Neural progenitor cell (in vitro differentiated cells): ENCODE data around the gene ELOVL4. TPM values are rescaled to one million over a fixed set of nuclear protein-coding genes. Genes with fewer than 3 reads are reported as not detected.
A peak's percentile ranks its signal among the peaks of the same experiment; 100 is the strongest.

ENCODE experiments used
- DNase-seq: peaks from one replicate; pipeline ENCODE4 v3.0.0-alpha.2; 2016; ENCODE audit warnings: low spot score
- H2AFZ ChIP-seq: fragments of 200-600 bp; sonication (generic); replicated peaks from 2 replicates; pipeline ENCODE4 v1.6.1; 2016; ENCODE audit warnings: antibody characterized with exemption
- H3F3A ChIP-seq: fragments of 200-600 bp; sonication (generic); 2 replicates; pipeline ENCODE4 v1.6.1; 2016; ENCODE audit warnings: antibody characterized with exemption, low read depth
- H3K27ac ChIP-seq: fragments of 200-600 bp; sonication (generic); 2 replicates; pipeline ENCODE4 v1.5.1; 2016; ENCODE audit warnings: mild to moderate bottlenecking
- H3K27me3 ChIP-seq: fragments of 200-600 bp; sonication (generic); 2 replicates; pipeline ENCODE4 v1.6.1; 2016; ENCODE audit warnings: mild to moderate bottlenecking, moderate library complexity
- H3K36me3 ChIP-seq: fragments of 200-600 bp; sonication (generic); 2 replicates; pipeline ENCODE4 v1.5.1; 2016
- H3K4me1 ChIP-seq: fragments of 200-600 bp; sonication (generic); 2 replicates; pipeline ENCODE4 v1.6.1; 2016; ENCODE audit warnings: mixed run types
- H3K4me2 ChIP-seq: fragments of 200-600 bp; sonication (generic); 2 replicates; pipeline ENCODE4 v1.6.1; 2016
- H3K4me3 ChIP-seq: fragments of 200-600 bp; sonication (generic); 2 replicates; pipeline ENCODE4 v1.5.1; 2016
- H3K79me2 ChIP-seq: fragments of 200-600 bp; sonication (generic); 2 replicates; pipeline ENCODE4 v1.6.1; 2016; ENCODE audit warnings: low read depth
- H3K9ac ChIP-seq: fragments of 200-600 bp; sonication (generic); 2 replicates; pipeline ENCODE4 v1.6.1; 2016
- H3K9me3 ChIP-seq: fragments of 200-600 bp; sonication (generic); 2 replicates; pipeline ENCODE4 v1.5.1; 2016; ENCODE audit warnings: low read depth
- H4K20me1 ChIP-seq: fragments of 200-600 bp; sonication (generic); 2 replicates; pipeline ENCODE4 v1.6.1; 2016; ENCODE audit warnings: low read depth
- H3K27ac Mint-ChIP-seq: 3 replicates; pipeline ENCODE4 v1.8.0; 2021; ENCODE audit warnings: mixed read lengths
- H3K27me3 Mint-ChIP-seq: 2 replicates; pipeline ENCODE4 v1.8.0; 2022; ENCODE audit warnings: low read depth, mild to moderate bottlenecking, inconsistent platforms, moderate library complexity, mixed read lengths; ENCODE audit not compliant: insufficient read depth
- H3K36me3 Mint-ChIP-seq: 3 replicates; pipeline ENCODE4 v1.8.0; 2021; ENCODE audit warnings: mixed read lengths
- H3K4me1 Mint-ChIP-seq: 3 replicates; pipeline ENCODE4 v1.8.0; 2021; ENCODE audit warnings: mixed read lengths
- H3K4me3 Mint-ChIP-seq: 3 replicates; pipeline ENCODE4 v1.8.0; 2021; ENCODE audit warnings: mild to moderate bottlenecking, moderate library complexity, mixed read lengths
- H3K9me3 Mint-ChIP-seq: 3 replicates; pipeline ENCODE4 v1.8.0; 2020; ENCODE audit warnings: mixed read lengths
- EZH2 ChIP-seq: fragments of 200-600 bp; sonication (generic); IDR thresholded peaks from 2 replicates; pipeline ENCODE4 v1.6.1; 2017; ENCODE audit warnings: antibody characterized with exemption, mild to moderate bottlenecking, moderate library complexity
- EZH2phosphoT487 ChIP-seq: fragments of 200-600 bp; sonication (generic); IDR thresholded peaks from 2 replicates; pipeline ENCODE4 v1.6.1; 2017; ENCODE audit warnings: antibody characterized with exemption
- total RNA-seq: library from RNA; depleted of rRNA; stranded (reverse); fragments of >200 nt; gene quantifications from 2 replicates; pipeline ENCODE4 v1.2.3, GENCODE V29; 2015; ENCODE audit warnings: low replicate concordance
- TF ChIP-seq, protein P1 (sequence below): fragments of 200-600 bp; sonication (generic); IDR thresholded peaks from 2 replicates; pipeline ENCODE4 v1.5.1; 2017; ENCODE audit warnings: antibody characterized with exemption, mild to moderate bottlenecking

Gene ELOVL4
- total RNA-seq, 1 donor from 2014 or later: 17.2 TPM

DNA sequence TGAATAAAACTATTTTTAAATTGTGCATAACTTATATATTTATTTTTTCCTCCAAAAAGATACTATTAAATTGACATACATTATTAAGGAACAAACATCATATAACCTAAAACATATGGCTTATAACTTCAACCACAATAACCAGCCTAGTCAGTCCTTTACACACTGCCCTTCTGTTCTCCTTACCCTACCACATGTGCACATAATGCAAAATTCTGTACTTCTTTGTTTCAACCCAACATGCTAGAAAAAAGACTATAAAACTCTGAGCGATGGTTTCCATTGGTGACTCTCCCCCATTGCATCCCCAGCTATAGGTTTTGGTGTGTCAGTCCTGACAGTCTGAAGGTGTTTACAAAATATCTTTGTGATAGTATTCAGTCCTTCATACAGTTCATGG is 42.3 kb upstream of the ELOVL4 start:
- H3K4me1 ChIP-seq: no peaks in the 10 kb centered on the region
- no peaks in the 10 kb centered on the region for H3K27me3 ChIP-seq
- no peaks in the 10 kb centered on the region for H3K36me3 ChIP-seq
- H3F3A ChIP-seq: no peaks in the 10 kb centered on the region
- H3K27ac Mint-ChIP-seq: no peak overlapping the region
- no peaks in the 10 kb centered on the region for H4K20me1 ChIP-seq
- H3K9ac ChIP-seq: no peak overlapping the region
- H3K4me3 Mint-ChIP-seq: no peak overlapping the region
- H3K4me2 ChIP-seq: no peak overlapping the region
- H3K4me1 Mint-ChIP-seq: no peaks in the 10 kb centered on the region
- H3K9me3 Mint-ChIP-seq: no peaks in the 10 kb centered on the region
- no peaks in the 10 kb centered on the region for H3K27me3 Mint-ChIP-seq
- H3K36me3 Mint-ChIP-seq: no peaks in the 10 kb centered on the region
- no peak overlapping the region for H3K4me3 ChIP-seq
- DNase-seq: no peak
- no peaks in the 10 kb centered on the region for H3K79me2 ChIP-seq
- TF ChIP-seq EZH2phosphoT487 (no peak), EZH2 (no peak)
- TF ChIP-seq, protein P1, sequence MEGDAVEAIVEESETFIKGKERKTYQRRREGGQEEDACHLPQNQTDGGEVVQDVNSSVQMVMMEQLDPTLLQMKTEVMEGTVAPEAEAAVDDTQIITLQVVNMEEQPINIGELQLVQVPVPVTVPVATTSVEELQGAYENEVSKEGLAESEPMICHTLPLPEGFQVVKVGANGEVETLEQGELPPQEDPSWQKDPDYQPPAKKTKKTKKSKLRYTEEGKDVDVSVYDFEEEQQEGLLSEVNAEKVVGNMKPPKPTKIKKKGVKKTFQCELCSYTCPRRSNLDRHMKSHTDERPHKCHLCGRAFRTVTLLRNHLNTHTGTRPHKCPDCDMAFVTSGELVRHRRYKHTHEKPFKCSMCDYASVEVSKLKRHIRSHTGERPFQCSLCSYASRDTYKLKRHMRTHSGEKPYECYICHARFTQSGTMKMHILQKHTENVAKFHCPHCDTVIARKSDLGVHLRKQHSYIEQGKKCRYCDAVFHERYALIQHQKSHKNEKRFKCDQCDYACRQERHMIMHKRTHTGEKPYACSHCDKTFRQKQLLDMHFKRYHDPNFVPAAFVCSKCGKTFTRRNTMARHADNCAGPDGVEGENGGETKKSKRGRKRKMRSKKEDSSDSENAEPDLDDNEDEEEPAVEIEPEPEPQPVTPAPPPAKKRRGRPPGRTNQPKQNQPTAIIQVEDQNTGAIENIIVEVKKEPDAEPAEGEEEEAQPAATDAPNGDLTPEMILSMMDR: no peak
- H3K27ac ChIP-seq: no peak overlapping the region
- H2AFZ ChIP-seq: no peak overlapping the region
- no peaks in the 10 kb centered on the region for H3K9me3 ChIP-seq

DNA sequence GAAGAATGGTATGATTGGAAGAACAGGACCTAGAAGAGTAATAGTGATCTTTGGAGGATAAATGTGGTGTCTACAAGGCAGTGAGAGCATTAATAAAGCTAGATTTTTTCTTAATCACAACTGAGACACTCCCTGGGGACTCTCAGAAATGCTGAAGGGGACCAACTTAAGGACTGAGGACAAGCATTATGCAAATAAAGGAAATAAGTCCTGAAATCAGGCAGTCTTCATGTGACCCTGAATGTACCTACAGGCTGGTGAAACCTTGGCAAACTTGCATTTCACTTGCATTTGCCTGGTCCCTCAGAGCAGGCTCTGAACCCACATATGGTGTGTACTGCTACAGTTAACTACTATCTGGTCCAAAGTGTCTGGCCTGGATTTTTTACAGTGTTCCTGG is 37.8 kb upstream of the ELOVL4 start:
- no peak for DNase-seq
- H3K4me2 ChIP-seq: no peak overlapping the region
- H3K27me3 ChIP-seq: no peaks in the 10 kb centered on the region
- H3K27ac ChIP-seq: no peak overlapping the region
- no peaks in the 10 kb centered on the region for H3K79me2 ChIP-seq
- H3K4me3 ChIP-seq: no peak overlapping the region
- Mint-ChIP-seq H3K27me3 (no peaks in the 10 kb centered on the region), H3K4me3 (no peak overlapping the region), H3K4me1 (no peaks in the 10 kb centered on the region), H3K36me3 (no peaks in the 10 kb centered on the region), H3K9me3 (no peaks in the 10 kb centered on the region), H3K27ac (no peak overlapping the region)
- no peaks in the 10 kb centered on the region for H3K36me3 ChIP-seq
- TF ChIP-seq, protein P1: no peak
- no peak for TF ChIP-seq EZH2phosphoT487
- no peak for TF ChIP-seq EZH2
- no peak overlapping the region for H3K9ac ChIP-seq
- H2AFZ ChIP-seq: no peak overlapping the region
- no peaks in the 10 kb centered on the region for H3K9me3 ChIP-seq
- H3F3A ChIP-seq: no peaks in the 10 kb centered on the region
- H3K4me1 ChIP-seq: no peaks in the 10 kb centered on the region
- no peaks in the 10 kb centered on the region for H4K20me1 ChIP-seq

GRCh38 chr6:79984261-79984660 is 36.9 kb upstream of the ELOVL4 start:
- H3K4me3 Mint-ChIP-seq: no peak overlapping the region
- no peaks in the 10 kb centered on the region for H3F3A ChIP-seq
- no peaks in the 10 kb centered on the region for H3K27me3 ChIP-seq
- H4K20me1 ChIP-seq: no peaks in the 10 kb centered on the region
- DNase-seq: peak; percentile 10
- no peak overlapping the region for H3K4me2 ChIP-seq
- no peak overlapping the region for H3K27ac ChIP-seq
- H3K36me3 Mint-ChIP-seq: no peaks in the 10 kb centered on the region
- H3K79me2 ChIP-seq: no peaks in the 10 kb centered on the region
- no peaks in the 10 kb centered on the region for H3K27me3 Mint-ChIP-seq
- H3K4me3 ChIP-seq: no peak overlapping the region
- no peak overlapping the region for H3K27ac Mint-ChIP-seq
- no peak overlapping the region for H3K9ac ChIP-seq
- no peaks in the 10 kb centered on the region for H3K36me3 ChIP-seq
- TF ChIP-seq, protein P1: peak; percentile 20
- TF ChIP-seq EZH2: no peak
- no peak overlapping the region for H2AFZ ChIP-seq
- H3K4me1 Mint-ChIP-seq: no peaks in the 10 kb centered on the region
- H3K9me3 Mint-ChIP-seq: no peaks in the 10 kb centered on the region
- no peaks in the 10 kb centered on the region for H3K9me3 ChIP-seq
- no peaks in the 10 kb centered on the region for H3K4me1 ChIP-seq

- Mint-ChIP-seq H3K4me3 (no peak overlapping the region), H3K27ac (no peak overlapping the region), H3K36me3 (no peaks in the 10 kb centered on the region), H3K27me3 (no peaks in the 10 kb centered on the region), H3K4me1 (no peaks in the 10 kb centered on the region), H3K9me3 (no peaks in the 10 kb centered on the region)
- no peak overlapping the region for H3K9ac ChIP-seq
- H4K20me1 ChIP-seq: no peaks in the 10 kb centered on the region
- no peak for DNase-seq
- TF ChIP-seq, protein P1: no peak
- TF ChIP-seq EZH2: no peak
- TF ChIP-seq EZH2phosphoT487: no peak
- no peaks in the 10 kb centered on the region for H3F3A ChIP-seq
- H3K9me3 ChIP-seq: no peaks in the 10 kb centered on the region
- no peaks in the 10 kb centered on the region for H3K79me2 ChIP-seq
- H2AFZ ChIP-seq: no peak overlapping the region
- H3K27me3 ChIP-seq: no peaks in the 10 kb centered on the region
- H3K27ac ChIP-seq: no peak overlapping the region
- no peak overlapping the region for H3K4me2 ChIP-seq
- no peaks in the 10 kb centered on the region for H3K4me1 ChIP-seq
- no peaks in the 10 kb centered on the region for H3K36me3 ChIP-seq
- H3K4me3 ChIP-seq: no peak overlapping the region
Measured at GRCh38 chr6:79981652-79982051, 34.3 kb upstream of the ELOVL4 start.
